Ovary (tissue), 9 donors: ENCODE data around the gene PTGIS. TPM values are rescaled to one million over a fixed set of nuclear protein-coding genes. Genes with fewer than 3 reads are reported as not detected.

Experiments used
- polyA plus RNA-seq, 2 donors: library from polyadenylated mRNA; stranded (reverse); fragments of 200-250 nt in 1 of 2; fragments of 350-450 nt in 1 of 2; fragmentation: Illumina TruSeq in 1 of 2; extraction: RNeasy Lipid Tissue Mini Kit (QIAGEN cat#74804) in 1 of 2; gene quantifications; one replicate each; pipeline ENCODE4 v1.2.3, GENCODE V29; 2013 to 2014
- total RNA-seq, 7 donors: library from RNA; depleted of rRNA in 2 of 7; stranded (reverse); fragments of >200 nt in 2 of 7; fragmentation: NEBNext Ultra II Directional in 3 of 7; extraction: Animal tissue kit (Norgen Biotek cat#: 25700) in 3 of 7; gene quantifications; one replicate each; pipeline versions ENCODE4 v1.1.0 to v1.2.4, GENCODE V29; 2016 to 2023
- donor health status: DM: no; HTN: no; CAD: no; lungs with moderate emphysema.
- donor health status: DM: no; HTN: no; CAD: no.
- donor health status: Bipolar disorder and iron deficiency.
- donor health status: DM: yes; HTN: yes; CAD: no.
- donor health status: DM: no; HTN: no; CAD: no.
- donor health status: DM: yes; HTN: yes; CAD: no.

PTGIS gene
- total and polyA plus RNA-seq, 9 donors, result 38.3 to 221 (median 130) TPM

Other genes starting within 250 kb of the PTGIS start
- 1 to 10 TPM in 4 of 7 donors, under 1 TPM in 3; 0.12 to 5.4 (median 1.3) TPM for gene KCNB1, start 85.5 kb downstream of the PTGIS start, total RNA-seq
- 1 to 10 TPM in 1 of 2 donors, under 1 TPM in 1; 0.17 to 3.3 TPM for gene KCNB1, start 85.5 kb downstream of the PTGIS start, polyA plus RNA-seq
- 10 to 100 TPM; 19.0 to 53.6 (median 37.7) TPM for gene B4GALT5, start 145.7 kb upstream of the PTGIS start, total RNA-seq
- gene B4GALT5, start 145.7 kb upstream of the PTGIS start, polyA plus RNA-seq, result 10 to 100 TPM; 22.2 to 50.9 TPM
- gene SLC9A8, start 244.7 kb upstream of the PTGIS start, total RNA-seq, result 10 to 100 TPM in 1 of 7 donors, 1 to 10 TPM in 6; 3.9 to 11.4 (median 7.8) TPM
- 1 to 10 TPM; 5.4 to 5.7 TPM for gene SLC9A8, start 244.7 kb upstream of the PTGIS start, polyA plus RNA-seq